ENCODE data around the gene BNIP3. TPM values are rescaled to one million over a fixed set of nuclear protein-coding genes. Genes with fewer than 3 reads are reported as not detected.

The BNIP3 gene
- total RNA-seq, 1 experiment from 2014 or later = 129 TPM

- Histone ChIP-seq H3K27me3 (ENCODE audit: control insufficient read depth, insufficient read depth, low read length) (no peaks in the 10 kb centered on the region), H3K36me3 (replicated peaks; ENCODE audit: control insufficient read depth, insufficient read depth, low read length) (no peaks in the 10 kb centered on the region), H3K4me3 (ENCODE audit: insufficient read depth, low read depth, low read length) (no peak overlapping the region)
- DNase-seq = no peak
Observed at GRCh38 chr10:132010483-132010882, 28.8 kb upstream of the BNIP3 start.

GRCh38 chr10:132009575-132009974, 27.9 kb upstream of the BNIP3 start:
- Histone ChIP-seq H3K27me3 (ENCODE audit: control insufficient read depth, insufficient read depth, low read length) (no peaks in the 10 kb centered on the region), H3K4me3 (ENCODE audit: insufficient read depth, low read depth, low read length) (no peak overlapping the region), H3K36me3 (replicated peaks; ENCODE audit: control insufficient read depth, insufficient read depth, low read length) (no peaks in the 10 kb centered on the region)
- DNase-seq = no peak

DNA sequence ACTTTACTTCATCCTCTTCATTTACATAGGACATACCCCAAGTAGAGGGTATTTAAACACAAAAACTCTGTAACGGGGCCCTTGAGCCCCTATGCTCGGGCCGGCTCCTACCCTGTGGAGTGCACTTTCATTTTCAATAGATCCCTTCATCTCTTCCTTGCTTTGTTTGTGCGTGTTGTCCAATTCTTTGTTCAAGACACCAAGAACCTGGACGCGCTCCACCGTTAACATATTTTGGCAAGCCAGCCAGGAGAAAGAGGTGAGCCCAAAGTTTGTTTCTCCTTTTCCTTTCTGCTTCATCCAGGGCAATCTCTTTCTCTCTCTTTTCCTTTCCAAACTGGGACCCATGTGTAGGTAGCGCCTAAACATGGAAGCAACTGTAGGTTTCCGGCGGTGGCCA, 26.0 kb upstream of the BNIP3 start:
- no peaks in the 10 kb centered on the region for H3K36me3 ChIP-seq (replicated peaks; ENCODE audit: control insufficient read depth, insufficient read depth, low read length)
- no peak overlapping the region; the same call in 1 of the 2 replicates for H3K4me3 ChIP-seq (ENCODE audit: insufficient read depth, low read depth, low read length)
- H3K27me3 ChIP-seq (ENCODE audit: control insufficient read depth, insufficient read depth, low read length) = no peaks in the 10 kb centered on the region
- DNase-seq = no peak

GRCh38 chr10:132006966-132007365, 25.2 kb upstream of the BNIP3 start:
- peak; percentile 79 for DNase-seq
- Histone ChIP-seq H3K36me3 (replicated peaks; ENCODE audit: control insufficient read depth, insufficient read depth, low read length) (no peaks in the 10 kb centered on the region), H3K4me3 (ENCODE audit: insufficient read depth, low read depth, low read length) (no peak overlapping the region), H3K27me3 (ENCODE audit: control insufficient read depth, insufficient read depth, low read length) (no peaks in the 10 kb centered on the region)

GRCh38 chr10:132005147-132005546, 23.4 kb upstream of the BNIP3 start:
- H3K27me3 ChIP-seq (ENCODE audit: control insufficient read depth, insufficient read depth, low read length) = no peaks in the 10 kb centered on the region
- no peak overlapping the region for H3K4me3 ChIP-seq (ENCODE audit: insufficient read depth, low read depth, low read length)
- no peak for DNase-seq
- H3K36me3 ChIP-seq (replicated peaks; ENCODE audit: control insufficient read depth, insufficient read depth, low read length) = no peaks in the 10 kb centered on the region

DNA sequence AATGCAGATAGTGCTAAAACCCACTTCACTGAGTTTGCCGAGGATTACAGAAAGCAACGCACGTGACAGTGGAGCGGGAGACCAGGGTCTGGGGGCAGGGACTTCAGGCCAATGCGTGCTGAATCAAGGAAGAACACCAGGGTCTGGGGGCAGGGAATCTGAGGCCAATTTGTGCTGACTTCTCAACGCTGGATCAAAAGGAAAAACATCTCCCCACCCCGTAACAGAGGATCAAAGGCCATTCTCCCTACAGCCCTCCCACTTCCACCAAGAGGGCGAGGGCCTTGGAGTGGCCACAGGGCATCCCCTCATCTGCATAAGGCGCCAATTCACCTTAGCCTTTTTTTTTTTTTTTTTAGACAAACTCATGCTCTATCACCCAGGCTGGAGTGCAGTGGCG, 22.3 kb upstream of the BNIP3 start:
- Histone ChIP-seq H3K4me3 (ENCODE audit: insufficient read depth, low read depth, low read length) (no peak overlapping the region), H3K36me3 (replicated peaks; ENCODE audit: control insufficient read depth, insufficient read depth, low read length) (no peaks in the 10 kb centered on the region), H3K27me3 (ENCODE audit: control insufficient read depth, insufficient read depth, low read length) (no peaks in the 10 kb centered on the region)
- no peak for DNase-seq

GRCh38 chr10:132003282-132003924, 21.7 kb upstream of the BNIP3 start:
- no peak for DNase-seq
- no peak overlapping the region for H3K4me3 ChIP-seq (ENCODE audit: insufficient read depth, low read depth, low read length)

DNA sequence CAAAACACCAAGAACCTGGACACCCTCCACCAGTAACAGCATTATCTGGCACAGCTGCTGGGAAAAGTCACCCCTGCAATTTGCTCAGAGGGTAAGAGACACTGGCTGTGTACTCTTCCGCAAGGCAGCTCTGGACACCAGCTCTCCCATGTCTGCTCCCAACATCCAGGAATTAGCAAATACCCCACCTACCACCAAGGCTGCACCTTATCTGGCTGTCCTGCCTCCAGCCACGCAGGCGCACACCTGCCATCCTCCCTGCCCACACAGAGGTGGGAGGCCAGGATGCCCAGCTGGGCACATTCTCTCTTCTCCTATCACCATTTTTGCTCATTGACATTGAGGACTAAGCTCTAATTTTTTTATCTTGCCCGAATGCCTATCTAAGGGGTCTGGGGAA, 20.3 kb upstream of the BNIP3 start:
- Histone ChIP-seq H3K27me3 (ENCODE audit: control insufficient read depth, insufficient read depth, low read length) (no peaks in the 10 kb centered on the region), H3K36me3 (replicated peaks; ENCODE audit: control insufficient read depth, insufficient read depth, low read length) (no peaks in the 10 kb centered on the region), H3K4me3 (ENCODE audit: insufficient read depth, low read depth, low read length) (no peak overlapping the region)
- DNase-seq = peak; percentile 51

More at GRCh38 chr10:132003282-132003924, 21.7 kb upstream of the BNIP3 start:
- Histone ChIP-seq H3K36me3 (replicated peaks; ENCODE audit: control insufficient read depth, insufficient read depth, low read length) (no peaks in the 10 kb centered on the region), H3K27me3 (ENCODE audit: control insufficient read depth, insufficient read depth, low read length) (no peaks in the 10 kb centered on the region)

- peak; percentile 88 for DNase-seq
- no peaks in the 10 kb centered on the region for H3K36me3 ChIP-seq (replicated peaks; ENCODE audit: control insufficient read depth, insufficient read depth, low read length)
- H3K4me3 ChIP-seq (ENCODE audit: insufficient read depth, low read depth, low read length) = no peak overlapping the region
- no peaks in the 10 kb centered on the region for H3K27me3 ChIP-seq (ENCODE audit: control insufficient read depth, insufficient read depth, low read length)
Observed at GRCh38 chr10:132001238-132001972, 19.7 kb upstream of the BNIP3 start.

- DNase-seq = peak; percentile 35
- H3K36me3 ChIP-seq (replicated peaks; ENCODE audit: control insufficient read depth, insufficient read depth, low read length) = no peaks in the 10 kb centered on the region
- no peak overlapping the region for H3K4me3 ChIP-seq (ENCODE audit: insufficient read depth, low read depth, low read length)
- no peaks in the 10 kb centered on the region for H3K27me3 ChIP-seq (ENCODE audit: control insufficient read depth, insufficient read depth, low read length)
Observed at GRCh38 chr10:131998845-131999681, 17.3 kb upstream of the BNIP3 start.

GRCh38 chr10:131998050-131998844, 16.5 kb upstream of the BNIP3 start:
- no peak for DNase-seq
- Histone ChIP-seq H3K36me3 (replicated peaks; ENCODE audit: control insufficient read depth, insufficient read depth, low read length) (no peaks in the 10 kb centered on the region), H3K27me3 (ENCODE audit: control insufficient read depth, insufficient read depth, low read length) (no peaks in the 10 kb centered on the region), H3K4me3 (ENCODE audit: insufficient read depth, low read depth, low read length) (no peak overlapping the region)

DNA sequence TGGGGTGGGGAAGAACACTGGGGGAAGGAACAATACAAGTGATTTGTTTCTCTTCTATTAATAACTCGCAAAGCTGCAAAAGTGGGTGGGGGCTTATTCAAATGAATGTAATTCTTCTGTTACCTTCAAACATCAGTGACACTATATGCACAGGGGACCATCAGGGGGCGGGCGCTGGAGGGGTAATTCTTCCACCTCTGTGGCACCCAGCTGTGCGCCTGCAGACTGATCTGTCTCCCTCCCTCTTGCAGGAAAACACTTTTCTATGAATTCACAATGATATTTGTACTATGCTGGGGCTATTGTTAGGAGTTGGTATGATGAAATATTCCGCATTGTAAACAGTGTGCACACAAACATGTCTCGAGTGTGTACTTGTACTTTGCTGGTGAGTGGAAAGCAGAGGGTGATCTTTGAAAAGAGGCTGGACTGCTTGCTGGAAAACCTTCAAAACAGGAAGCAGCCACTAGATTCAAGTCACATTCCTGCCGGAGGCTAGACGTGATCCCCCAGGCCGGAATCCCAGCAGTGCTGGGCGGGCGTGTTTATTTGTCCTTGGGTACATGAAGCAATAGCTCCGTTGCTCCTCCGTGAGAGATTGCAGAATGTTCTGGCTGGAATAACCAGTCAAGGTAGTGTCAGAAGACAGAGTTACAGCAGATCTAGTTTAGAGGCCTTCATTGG, 15.8 kb upstream of the BNIP3 start:
- Histone ChIP-seq H3K27me3 (ENCODE audit: control insufficient read depth, insufficient read depth, low read length) (no peaks in the 10 kb centered on the region), H3K36me3 (replicated peaks; ENCODE audit: control insufficient read depth, insufficient read depth, low read length) (no peaks in the 10 kb centered on the region), H3K4me3 (ENCODE audit: insufficient read depth, low read depth, low read length) (no peak overlapping the region)
- DNase-seq = peak; percentile 71

GRCh38 chr10:131996466-131997365, 15.0 kb upstream of the BNIP3 start:
- DNase-seq = no peak

More at GRCh38 chr10:131996466-131997365, 15.0 kb upstream of the BNIP3 start:
- no peak overlapping the region for H3K4me3 ChIP-seq (ENCODE audit: insufficient read depth, low read depth, low read length)
- H3K36me3 ChIP-seq (replicated peaks; ENCODE audit: control insufficient read depth, insufficient read depth, low read length) = no peaks in the 10 kb centered on the region
- no peaks in the 10 kb centered on the region for H3K27me3 ChIP-seq (ENCODE audit: control insufficient read depth, insufficient read depth, low read length)

Measured in H7 (cell line).